K562 (cell line): Measurements from ENCODE around the gene ATP9B.

Source experiments
- BCL6 ChIP-seq: fragments of 250-450 bp; sonication (Bioruptor Pico); IDR thresholded peaks from 2 replicates; pipeline ENCODE4 v1.4.0; 2020
- MYNN ChIP-seq, 2 experiments: sonication (generic); formaldehyde crosslinking in 1 of 2; IDR thresholded peaks; 2 replicates each; pipeline versions ENCODE4 v1.5.0 to v1.6.1; 2016 to 2020; ENCODE audit warnings: antibody characterized with exemption in 1 of 2, missing genetic modification reagents in 1 of 2

DNA sequence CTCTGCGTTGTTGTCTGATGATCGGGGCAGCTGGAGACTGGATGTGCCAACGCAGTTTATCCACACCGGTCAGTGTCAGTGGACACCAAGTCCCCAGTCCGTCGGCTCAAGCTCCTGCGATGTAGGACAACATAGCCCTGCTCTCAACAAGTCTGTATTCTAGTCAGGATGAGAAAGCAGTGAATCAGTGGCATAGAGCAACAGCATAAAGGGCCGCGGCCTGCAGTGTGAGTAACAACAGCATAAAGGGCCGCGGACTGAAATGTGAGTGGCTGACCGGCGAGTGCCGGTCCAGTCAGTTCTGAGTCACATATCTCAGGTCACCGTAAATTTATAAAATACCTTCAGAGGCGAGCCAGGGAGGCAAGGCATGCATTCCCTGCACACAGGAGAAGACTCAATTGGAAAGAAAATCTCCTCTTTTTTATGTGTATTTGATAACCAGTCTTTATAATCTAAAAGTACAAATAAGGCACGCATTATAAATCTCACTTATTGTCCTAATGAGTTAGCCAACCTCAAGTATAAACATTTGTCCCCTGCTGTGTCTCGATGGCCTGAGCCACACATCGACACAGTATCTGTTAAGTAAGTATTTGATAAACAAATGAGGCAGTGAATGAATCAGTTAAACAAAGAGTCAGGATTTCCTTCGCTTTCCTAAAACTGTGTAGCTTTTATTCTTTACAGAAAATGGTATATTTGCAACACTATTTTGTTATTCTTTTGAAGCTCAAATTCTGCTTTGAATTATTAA lies 292.8 kb downstream of the ATP9B start:
- TF ChIP-seq BCL6 (no peak), MYNN (IDR thresholded peaks at IDR 0.05) (no peak), MYNN (CRISPR knock-in tag; IDR thresholded peaks at IDR 0.05) (no peak)
